IMR-90 (cell line): ENCODE measurements around the gene SH2D4B. TPM values are rescaled to one million over a fixed set of nuclear protein-coding genes. Genes with fewer than 3 reads are reported as not detected.

ENCODE experiments used
- ATAC-seq: fragments of 200-7000 bp; cut with Tn5 transposase; 2 replicates; pipeline ENCODE4 v1.9.1; 2020; ENCODE audit warnings: low read depth, mild to moderate bottlenecking, moderate library complexity
- BruUV-seq: library from RNA; stranded (reverse); fragments of 400-500 nt; replicated peaks from 2 replicates; lab custom pipeline; 2021; lab: Mats Ljungman, UMichigan
- CTCF ChIA-PET: fragments of 300-600 bp; formaldehyde crosslinking; extraction: SDS; loops from one replicate; lab custom pipeline; 2021; ENCODE audit warnings: antibody characterized with exemption; lab: Yijun Ruan, JAX
- POLR2A ChIA-PET: fragments of 300-600 bp; sonication (Branson Sonifier 250); formaldehyde crosslinking; loops from one replicate; lab custom pipeline; 2022; ENCODE audit warnings: antibody characterized with exemption; ENCODE audit not compliant: unreplicated experiment; lab: Charles Lee
- DNase-seq: peaks from one replicate; pipeline ENCODE4 v3.0.0; 2013
- H2AFZ ChIP-seq: replicated peaks from 2 replicates; pipeline ENCODE3; 2013; ENCODE audit warnings: low read length, mild to moderate bottlenecking; ENCODE audit not compliant: poor library complexity
- H2AK5ac ChIP-seq: 2 replicates; pipeline ENCODE4 v1.6.1; 2013; ENCODE audit warnings: low read depth, low read length, inconsistent platforms
- H2AK9ac ChIP-seq: replicated peaks from 2 replicates; pipeline ENCODE3; 2013; ENCODE audit warnings: mild to moderate bottlenecking, low read depth, low read length, moderate library complexity; ENCODE audit not compliant: poor library complexity
- H2BK120ac ChIP-seq: 2 replicates; pipeline ENCODE4 v1.6.1; 2013; ENCODE audit warnings: low read depth, low read length, inconsistent platforms
- H2BK15ac ChIP-seq: 3 replicates; pipeline ENCODE4 v1.6.1; 2013; ENCODE audit warnings: low read depth, low read length, inconsistent platforms
- H2BK20ac ChIP-seq: 2 replicates; pipeline ENCODE4 v1.6.1; 2013; ENCODE audit warnings: low read depth, mild to moderate bottlenecking, inconsistent platforms, low read length, moderate library complexity
- H2BK5ac ChIP-seq: 2 replicates; pipeline ENCODE4 v1.6.1; 2013; ENCODE audit warnings: mild to moderate bottlenecking, low read depth, low read length, inconsistent platforms; ENCODE audit not compliant: poor library complexity, severe bottlenecking
- H3K14ac ChIP-seq: replicated peaks from 2 replicates; pipeline ENCODE4 v1.6.1; 2013; ENCODE audit warnings: low read depth, low read length, inconsistent platforms
- H3K18ac ChIP-seq: 2 replicates; pipeline ENCODE4 v1.6.1; 2013; ENCODE audit warnings: low read depth, low read length, control low read depth
- H3K23ac ChIP-seq: 2 replicates; pipeline ENCODE4 v1.6.1; 2013; ENCODE audit warnings: low read depth, low read length, inconsistent platforms
- H3K27ac ChIP-seq: 2 replicates; pipeline ENCODE4 v1.5.1; 2013; ENCODE audit warnings: mild to moderate bottlenecking, control low read depth, low read length; ENCODE audit not compliant: insufficient read depth
- H3K27me3 ChIP-seq: 2 replicates; pipeline ENCODE4 v1.6.1; 2013; ENCODE audit warnings: low read length; ENCODE audit not compliant: control insufficient read depth, insufficient read depth
- H3K36me3 ChIP-seq: 2 replicates; pipeline ENCODE4 v1.6.1; 2013; ENCODE audit warnings: low read length, mixed read lengths; ENCODE audit not compliant: control insufficient read depth, insufficient read depth
- H3K4ac ChIP-seq: 2 replicates; pipeline ENCODE4 v1.6.1; 2013; ENCODE audit warnings: low read depth, low read length, inconsistent platforms
- H3K4me1 ChIP-seq: 2 replicates; pipeline ENCODE4 v1.6.1; 2013; ENCODE audit warnings: low read length, mixed read lengths; ENCODE audit not compliant: control insufficient read depth, insufficient read depth
- H3K4me2 ChIP-seq: 2 replicates; pipeline ENCODE4 v1.6.1; 2013; ENCODE audit warnings: low read depth, mild to moderate bottlenecking, control low read depth, low read length, moderate library complexity
- H3K4me3 ChIP-seq: 2 replicates; pipeline ENCODE4 v1.5.1; 2013; ENCODE audit warnings: low read depth, mild to moderate bottlenecking, control low read depth, low read length, moderate library complexity; ENCODE audit not compliant: insufficient read depth
- H3K56ac ChIP-seq: 2 replicates; pipeline ENCODE4 v1.6.1; 2013; ENCODE audit warnings: low read length, inconsistent platforms; ENCODE audit not compliant: insufficient read depth; ENCODE audit errors: extremely low read depth
- H3K79me1 ChIP-seq, 2 experiments: 2 replicates each; pipeline ENCODE4 v1.6.1; 2013; ENCODE audit warnings: low read length in 2 of 2, inconsistent platforms in 1 of 2, low read depth in 1 of 2
- H3K9ac ChIP-seq: 2 replicates; pipeline ENCODE4 v1.6.1; 2013; ENCODE audit warnings: low read depth, low read length, control low read depth
- H3K9me1 ChIP-seq: 2 replicates; pipeline ENCODE4 v1.6.1; 2013; ENCODE audit warnings: low read length, inconsistent platforms; ENCODE audit not compliant: insufficient read depth
- H3K9me3 ChIP-seq: 2 replicates; pipeline ENCODE4 v1.6.1; 2013; ENCODE audit warnings: low read length; ENCODE audit not compliant: control insufficient read depth, insufficient read depth
- H4K20me1 ChIP-seq: 2 replicates; pipeline ENCODE4 v1.6.1; 2013; ENCODE audit warnings: low read length, inconsistent platforms; ENCODE audit not compliant: insufficient read depth
- H4K5ac ChIP-seq: 2 replicates; pipeline ENCODE4 v1.6.1; 2013; ENCODE audit warnings: mild to moderate bottlenecking, low read depth, low read length, control low read depth
- H4K8ac ChIP-seq, 2 experiments: 2 replicates each; pipeline ENCODE4 v1.6.1; 2013; ENCODE audit warnings: low read depth in 2 of 2, low read length in 2 of 2, control low read depth in 1 of 2, inconsistent platforms in 1 of 2
- H4K91ac ChIP-seq: 2 replicates; pipeline ENCODE4 v1.6.1; 2013; ENCODE audit warnings: low read depth, low read length, inconsistent platforms; ENCODE audit not compliant: insufficient read depth
- CEBPB ChIP-seq: IDR thresholded peaks from 2 replicates; pipeline ENCODE4 v1.6.1; 2012; ENCODE audit warnings: low read depth, low read length, improper control_type of control experiment
- CHD1 ChIP-seq: IDR thresholded peaks from 2 replicates; pipeline ENCODE4 v1.6.1; 2012; ENCODE audit warnings: low read depth, low read length, improper control_type of control experiment
- MAFK ChIP-seq: IDR thresholded peaks from 2 replicates; pipeline ENCODE4 v1.6.1; 2012; ENCODE audit warnings: low read depth, low read length, improper control_type of control experiment
- POLR2A ChIP-seq: IDR thresholded peaks from 2 replicates; pipeline ENCODE4 v1.6.1; 2012; ENCODE audit warnings: mild to moderate bottlenecking, low read depth, low read length
- WGBS, 2 experiments: methylation state at CpG; one replicate each; pipeline versions ENCODE4 v1.1.5 to v1.1.7; 2013; ENCODE audit warnings: missing lambda C conversion rate in 2 of 2; ENCODE audit not compliant: insufficient read length in 1 of 2; ENCODE audit errors: extremely low coverage in 2 of 2; 5-methylcytosine and 5-hydroxymethylcytosine counted together
- dilution Hi-C: fragments of 300-500 bp; cut with HindIII; formaldehyde crosslinking; loops from one replicate; pipeline ENCODE4 v1.14.3; 2018; ENCODE audit warnings: low sequenced_read_pairs; ENCODE audit not compliant: unreplicated experiment
- in situ Hi-C: fragments of 300-500 bp; cut with MboI; formaldehyde crosslinking; loops from 3 replicates; pipeline ENCODE4 v1.14.3; 2019; ENCODE audit warnings: low sequenced_read_pairs, inconsistent platforms, mixed read lengths
- intact Hi-C: fragments of 100-400 bp; cut with micrococcal nuclease; formaldehyde crosslinking; loops from 2 replicates; pipeline ENCODE4 v1.10.0; 2022
- polyA plus RNA-seq, 3 experiments: library from polyadenylated mRNA; depleted of rRNA; stranded (reverse); fragments of >200 nt; gene quantifications; 2 replicates each; pipeline ENCODE4 v1.2.3, GENCODE V29; 2012; ENCODE audit warnings: low replicate concordance in 1 of 3
- total RNA-seq: library from RNA; depleted of rRNA; stranded (reverse); fragments of >200 nt; gene quantifications from 2 replicates; pipeline ENCODE4 v1.2.3, GENCODE V29; 2012

SH2D4B gene
- total and polyA plus RNA-seq, 2 of the 4 experiments (the other 2 are of a cell fraction) = not detected

- Histone ChIP-seq H2BK5ac (no peak overlapping the region), H4K20me1 (no peaks in the 10 kb centered on the region), H4K8ac (no peak overlapping the region), H3K27me3 (no peaks in the 10 kb centered on the region), H3K9me1 (no peaks in the 10 kb centered on the region), H3K18ac (no peak overlapping the region), H3K4me3 (no peak overlapping the region), H3K4me1 (no peaks in the 10 kb centered on the region), H3K27ac (no peak overlapping the region), H3K14ac (no peak overlapping the region), H2AK5ac (no peak overlapping the region), H2BK15ac (no peak overlapping the region), H3K56ac (no peak overlapping the region), H2AK9ac (no peak overlapping the region), H2AFZ (no peak overlapping the region), H3K4ac (no peak overlapping the region), H3K79me1 (no peaks in the 10 kb centered on the region), H3K9ac (no peak overlapping the region), H2BK120ac (no peak overlapping the region), H4K5ac (no peak overlapping the region), H3K4me2 (no peak overlapping the region), H4K91ac (no peak overlapping the region), H3K23ac (no peak overlapping the region), H2BK20ac (no peak overlapping the region), H3K36me3 (no peaks in the 10 kb centered on the region), H3K9me3 (no peaks in the 10 kb centered on the region)
- BruUV-seq = no TSS peak
- intact Hi-C loops (no loop called here), in situ Hi-C loops (no loop called here), dilution Hi-C loops (no loop called here)
- POLR2A ChIA-PET = no interaction called here
- CTCF ChIA-PET = interaction anchor here (1.1 to 1.4 kb wide), 2 partner anchors 8 to 9 kb away, joined by 4 to 6 read pairs; no protein-coding TSS in a partner anchor
- 67% methylated on average over 3 of the region's 5 CpGs; no CpG with 5 or more reads in 1 of the 2 experiments for WGBS, 2 experiments
- DNase-seq (no peak), ATAC-seq (no peak)
- TF ChIP-seq CEBPB = no peak
- peak; percentile 66 for TF ChIP-seq MAFK
- TF ChIP-seq CHD1 = no peak
- no peak for TF ChIP-seq POLR2A
Observed at GRCh38 chr10:80671847-80672246, 134.1 kb downstream of the SH2D4B start.
